GM12878 (cell line): ENCODE results near the gene RBMS1. TPM values are rescaled to one million over a fixed set of nuclear protein-coding genes. Genes with fewer than 3 reads are reported as not detected.
"Not testable (repeated sequence)": the region's sequence is repeated elsewhere in the genome, so short reads cannot be mapped to it uniquely, and the experiment has no call there.

Source experiments
- ATAC-seq: fragments of 200-7000 bp; cut with Tn5 transposase; 3 replicates; pipeline ENCODE4 v1.9.1; 2020; ENCODE audit warnings: mild to moderate bottlenecking, moderate library complexity
- BruUV-seq: library from RNA; stranded (reverse); fragments of 400-500 nt; replicated peaks from 2 replicates; lab custom pipeline; 2021; lab: Mats Ljungman, UMichigan
- CTCF ChIA-PET: fragments of 300-600 bp; sonication (Branson Sonifier 250); formaldehyde crosslinking; extraction: SDS; loops from one replicate; lab custom pipeline; 2021; ENCODE audit warnings: inconsistent platforms; lab: Yijun Ruan, JAX
- POLR2A ChIA-PET: fragments of 350-600 bp; formaldehyde crosslinking; extraction: SDS; loops from one replicate; lab custom pipeline; 2021; ENCODE audit warnings: inconsistent platforms; lab: Charles Lee
- RAD21 ChIA-PET: fragments of 300-600 bp; sonication (Branson Sonifier 250); formaldehyde crosslinking; loops from one replicate; lab custom pipeline; 2023; ENCODE audit warnings: antibody characterized with exemption; ENCODE audit not compliant: unreplicated experiment; lab: Charles Lee
- SMC1A ChIA-PET: fragments of 300-600 bp; sonication (Branson Sonifier 250); formaldehyde crosslinking; loops from one replicate; lab custom pipeline; 2023; ENCODE audit not compliant: unreplicated experiment, uncharacterized antibody; lab: Charles Lee
- DNase-seq: peaks from one replicate; pipeline ENCODE4 v3.0.0-alpha.2; 2011; ENCODE audit warnings: low read depth, low spot score
- FAIRE-seq: peaks from 3 replicates; lab custom pipeline; 2011; peaks lifted over from hg19 to GRCh38; lab: Jason Lieb, UNC
- H2AFZ ChIP-seq: 2 replicates; pipeline ENCODE4 v1.6.0; 2011; ENCODE audit warnings: low read depth, low read length, control low read depth; ENCODE audit not compliant: control insufficient read depth
- H3K27ac ChIP-seq: 2 replicates; pipeline ENCODE4 v1.5.1; 2011; ENCODE audit warnings: control low read depth; ENCODE audit not compliant: control insufficient read depth, insufficient read depth
- H3K27me3 ChIP-seq, 2 experiments: replicated peaks in 1 of 2; 2 replicates each; pipeline versions ENCODE4 v1.6.0 to v1.6.1; 2011; ENCODE audit warnings: low read length in 1 of 2; ENCODE audit not compliant: control insufficient read depth in 2 of 2, insufficient read depth in 2 of 2
- H3K36me3 ChIP-seq, 2 experiments: 2 replicates each; pipeline ENCODE4 v1.5.1; 2011; ENCODE audit warnings: low read length in 1 of 2; ENCODE audit not compliant: control insufficient read depth in 2 of 2, insufficient read depth in 2 of 2
- H3K4me1 ChIP-seq: 2 replicates; pipeline ENCODE4 v1.6.1; 2011; ENCODE audit warnings: mild to moderate bottlenecking, low read length, moderate library complexity, mixed read lengths; ENCODE audit not compliant: control insufficient read depth, insufficient read depth
- H3K4me2 ChIP-seq: 2 replicates; pipeline ENCODE4 v1.6.0; 2011; ENCODE audit warnings: control low read depth; ENCODE audit not compliant: control insufficient read depth, insufficient read depth
- H3K4me3 ChIP-seq: fragments of 200-600 bp; sonication (generic); 2 replicates; pipeline ENCODE4 v1.5.1; 2016
- H3K79me2 ChIP-seq: 2 replicates; pipeline ENCODE4 v1.6.0; 2011; ENCODE audit warnings: low read length; ENCODE audit not compliant: control insufficient read depth, insufficient read depth
- H3K9ac ChIP-seq: 2 replicates; pipeline ENCODE4 v1.8.0; 2011; ENCODE audit warnings: low read length, control low read depth, mixed read lengths; ENCODE audit not compliant: control insufficient read depth, insufficient read depth
- H3K9me3 ChIP-seq: replicated peaks from 3 replicates; pipeline ENCODE4 v1.5.1; 2011; ENCODE audit warnings: mild to moderate bottlenecking, low read length; ENCODE audit not compliant: control insufficient read depth, insufficient read depth
- H4K20me1 ChIP-seq: 2 replicates; pipeline ENCODE4 v1.6.0; 2011; ENCODE audit not compliant: control insufficient read depth, insufficient read depth
- BHLHE40 ChIP-seq, 2 experiments: fragments of 450-650 bp in 1 of 2; IDR thresholded peaks; 2 replicates each; pipeline ENCODE4 v1.6.1; 2011 to 2017; ENCODE audit warnings: low read depth in 2 of 2, borderline replicate concordance in 1 of 2, improper control_type of control experiment in 1 of 2, low read length in 1 of 2, mild to moderate bottlenecking in 1 of 2
- EGR1 ChIP-seq, 2 experiments: IDR thresholded peaks; 1 replicate in 1 of 2; 2 replicates in 1 of 2; pipeline ENCODE4 v1.6.1; 2011 to 2012; ENCODE audit warnings: low read depth in 2 of 2, low read length in 2 of 2, borderline replicate concordance in 1 of 2, mild to moderate bottlenecking in 1 of 2, moderate library complexity in 1 of 2
- HDAC2 ChIP-seq: fragments of 200-600 bp; sonication (generic); IDR thresholded peaks from 2 replicates; pipeline ENCODE4 v1.6.1; 2017
- POLR2A ChIP-seq: IDR thresholded peaks from 2 replicates; pipeline ENCODE4 v1.6.1; 2011; ENCODE audit warnings: low read depth, mild to moderate bottlenecking, low read length
- WGBS: methylation state at CpG from one replicate; pipeline ENCODE4 v1.1.6; 2016; ENCODE audit warnings: low lambda C conversion rate; ENCODE audit not compliant: insufficient replicate concordance, insufficient coverage; ENCODE audit errors: missing lambda C conversion rate; 5-methylcytosine and 5-hydroxymethylcytosine counted together
- in situ Hi-C: fragments of 300-500 bp; cut with MboI; formaldehyde crosslinking; loops from 9 replicates; pipeline ENCODE4 v1.14.3; 2018; ENCODE audit warnings: mixed read lengths
- intact Hi-C: fragments of 100-400 bp; cut with micrococcal nuclease; formaldehyde crosslinking; loops from one replicate; pipeline ENCODE4 v1.14.2; 2022; ENCODE audit not compliant: unreplicated experiment
- polyA plus RNA-seq, 11 experiments: library from polyadenylated mRNA; depleted of rRNA in 4 of 11; unstranded in 6 of 11; stranded (reverse) in 5 of 11; fragments of >200 nt; fragmentation: Nextera tagmentation in 4 of 11; fragmentation: Illumina TruSeq in 1 of 11; extraction: Ambion mirVana in 4 of 11; extraction: Trizol in 1 of 11; gene quantifications; 1 replicate in 1 of 11; 2 replicates in 10 of 11; pipeline versions ENCODE4 v1.2.1 to v1.2.3, GENCODE V29; 2011 to 2016; ENCODE audit warnings: inconsistent platforms in 2 of 11, missing spikeins in 2 of 11, low read depth in 1 of 11
- total RNA-seq, 4 experiments: library from RNA; depleted of rRNA in 3 of 4; stranded (reverse); fragments of >200 nt in 3 of 4; fragmentation: Illumina TruSeq in 1 of 4; extraction: Trizol in 1 of 4; gene quantifications; 2 replicates each; pipeline versions ENCODE4 v1.2.1 to v1.2.3, GENCODE V29; 2013 to 2021
- TF ChIP-seq, protein P1 (sequence below): fragments of 450-650 bp; IDR thresholded peaks from 2 replicates; pipeline ENCODE4 v1.6.1; 2017; ENCODE audit warnings: mild to moderate bottlenecking

The RBMS1 gene
- total and polyA plus RNA-seq, 10 of the 15 experiments (the other 5 are each of a cell fraction or from before 2014, with no cell fraction given): 0.04 to 0.31 (median 0.17) TPM; not detected in 1

DNA sequence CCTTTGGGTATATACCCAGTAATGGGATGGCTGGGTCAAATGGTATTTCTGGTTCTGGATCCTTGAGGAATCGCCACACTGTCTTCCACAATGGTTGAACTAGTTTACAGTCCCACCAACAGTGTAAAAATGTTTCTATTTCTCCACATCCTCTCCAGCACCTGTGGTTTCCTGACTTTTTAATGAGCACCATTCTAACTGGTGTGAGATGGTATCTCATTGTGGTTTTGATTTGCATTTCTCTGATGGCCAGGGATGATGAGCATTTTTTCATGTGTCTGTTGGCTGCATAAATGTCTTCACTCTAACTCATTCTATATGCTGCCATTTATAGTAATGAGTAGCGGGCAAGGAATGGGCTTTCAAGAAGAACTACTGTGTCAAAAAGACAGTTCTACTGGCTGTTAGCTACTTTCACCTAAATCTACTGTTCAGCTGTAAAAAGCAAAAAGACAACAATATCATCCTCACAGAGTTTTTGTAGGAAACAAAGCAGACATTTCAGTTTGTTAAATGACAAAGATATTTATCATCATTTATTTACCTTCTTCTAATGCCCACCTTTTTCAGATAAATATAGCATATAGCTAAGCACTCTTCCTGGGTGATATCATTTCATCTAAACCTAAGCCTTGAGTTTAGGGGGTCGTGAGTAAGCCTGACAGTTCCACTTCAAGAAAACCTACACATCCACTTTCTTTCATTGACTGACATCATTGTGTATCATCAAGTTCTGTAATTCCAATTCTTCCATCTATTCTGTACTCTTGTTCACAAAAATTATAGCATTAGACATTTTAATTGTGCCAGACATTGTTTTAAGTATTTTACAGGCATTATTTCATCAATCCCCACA, 71.7 kb downstream of the RBMS1 start:
- H3K4me1 ChIP-seq, H3K79me2 ChIP-seq, RAD21 ChIA-PET, H4K20me1 ChIP-seq, H3K36me3 ChIP-seq, H3K4me2 ChIP-seq, ATAC-seq, H3K27me3 ChIP-seq, intact Hi-C loops, FAIRE-seq, SMC1A ChIA-PET, CTCF ChIA-PET, POLR2A ChIA-PET, BruUV-seq, DNase-seq, H3K9ac ChIP-seq, H2AFZ ChIP-seq, H3K9me3 ChIP-seq, H3K27ac ChIP-seq, in situ Hi-C loops, H3K4me3 ChIP-seq: not testable (repeated sequence)
- WGBS: 20% methylated on average over 3 of the region's 3 CpGs

DNA sequence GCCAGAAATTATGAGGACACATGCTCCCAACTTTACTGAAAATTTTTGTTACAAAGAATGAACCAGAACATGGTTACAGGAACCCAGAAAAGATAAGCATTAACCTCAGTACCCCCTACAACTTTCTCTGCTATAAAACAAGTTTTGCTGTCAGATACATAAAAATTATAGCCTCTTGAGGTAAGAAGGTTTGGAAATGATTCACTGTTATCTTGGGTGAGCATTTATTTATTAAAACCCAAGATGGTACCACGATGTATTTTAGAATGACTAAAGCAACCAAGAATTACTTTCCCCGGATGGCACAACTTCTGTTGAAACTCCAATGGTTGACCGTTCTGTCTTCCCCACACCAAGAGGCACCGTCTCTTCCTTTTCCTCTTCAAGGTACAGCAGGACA, 72.9 kb downstream of the RBMS1 start:
- Histone ChIP-seq H3K79me2 (no peaks in the 10 kb centered on the region), H3K4me3 (no peak overlapping the region), H3K4me2 (no peak overlapping the region), H3K27ac (no peak overlapping the region), H3K9me3 (no peaks in the 10 kb centered on the region; the same call in 2 of the 3 replicates), H3K4me1 (no peaks in the 10 kb centered on the region), H4K20me1 (no peaks in the 10 kb centered on the region), H2AFZ (no peak overlapping the region), H3K9ac (no peak overlapping the region), H3K36me3 (no peaks in the 10 kb centered on the region), H3K27me3 (peaks cover 0 to 4% of the 10 kb centered on the region in 2 experiments; a peak in 1 of 4 replicates)
- DNase-seq (no peak), FAIRE-seq (no peak), ATAC-seq (no peak)
- BruUV-seq: no TSS peak
- 64% methylated on average over 4 of the region's 4 CpGs for WGBS
- CTCF ChIA-PET: no interaction called here
- RAD21 ChIA-PET: no interaction called here
- SMC1A ChIA-PET: no interaction called here
- POLR2A ChIA-PET: no interaction called here
- in situ Hi-C loops: no loop called here
- no peak for TF ChIP-seq HDAC2
- no peak for TF ChIP-seq POLR2A
- no peak for TF ChIP-seq BHLHE40 (IDR thresholded peaks at IDR 0.05; ENCODE audit: borderline replicate concordance in 1 of 2, low read depth in 2 of 2, low read length in 1 of 2)
- TF ChIP-seq, protein P1, sequence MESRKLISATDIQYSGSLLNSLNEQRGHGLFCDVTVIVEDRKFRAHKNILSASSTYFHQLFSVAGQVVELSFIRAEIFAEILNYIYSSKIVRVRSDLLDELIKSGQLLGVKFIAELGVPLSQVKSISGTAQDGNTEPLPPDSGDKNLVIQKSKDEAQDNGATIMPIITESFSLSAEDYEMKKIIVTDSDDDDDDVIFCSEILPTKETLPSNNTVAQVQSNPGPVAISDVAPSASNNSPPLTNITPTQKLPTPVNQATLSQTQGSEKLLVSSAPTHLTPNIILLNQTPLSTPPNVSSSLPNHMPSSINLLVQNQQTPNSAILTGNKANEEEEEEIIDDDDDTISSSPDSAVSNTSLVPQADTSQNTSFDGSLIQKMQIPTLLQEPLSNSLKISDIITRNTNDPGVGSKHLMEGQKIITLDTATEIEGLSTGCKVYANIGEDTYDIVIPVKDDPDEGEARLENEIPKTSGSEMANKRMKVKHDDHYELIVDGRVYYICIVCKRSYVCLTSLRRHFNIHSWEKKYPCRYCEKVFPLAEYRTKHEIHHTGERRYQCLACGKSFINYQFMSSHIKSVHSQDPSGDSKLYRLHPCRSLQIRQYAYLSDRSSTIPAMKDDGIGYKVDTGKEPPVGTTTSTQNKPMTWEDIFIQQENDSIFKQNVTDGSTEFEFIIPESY: no peak
- no peak for TF ChIP-seq EGR1 (IDR thresholded peaks at IDR 0.05; ENCODE audit: borderline replicate concordance in 1 of 2, low read depth in 2 of 2, low read length in 2 of 2)
- intact Hi-C loops: no loop called here
